Heart left ventricle (tissue), 13 donors: Measurements from ENCODE around the gene ARL4C.

Experiments
- POLR2A ChIP-seq, 2 donors: fragments of 450-650 bp; IDR thresholded peaks; one replicate each; pipeline ENCODE4 v1.6.1; 2017; ENCODE audit warnings: antibody characterized with exemption in 2 of 2, mild to moderate bottlenecking in 2 of 2, moderate library complexity in 2 of 2
- TF ChIP-seq, protein P1 (sequence below), 12 donors: fragments of 200-600 bp; sonication (generic) in 4 of 12; IDR thresholded peaks; one replicate each; pipeline versions ENCODE4 v1.5.0 to v1.8.0; 2018 to 2022; ENCODE audit warnings: antibody characterized with exemption in 12 of 12, mild to moderate bottlenecking in 5 of 12
- donor health status: ischemic (EF 13 %, LVEDD 7.1; RV severe dilation, severe dysfunction).
- donor health status: DM: no; HTN: yes; CAD: no.
- donor health status: DM: no; HTN: no; CAD: no.
- donor health status: ischemic (EF 25% LVEDD 6.9; RV normal size, moderate dysfunction).
- donor health status: ischemic (EF 25% LVEDD 5.7; RV mildly dilated, moderate dysfunction).
- donor health status: ischemic (EF 35%, LVEDD 5.7; RV mildly dilated, moderate dysfunction).
- donor health status: nonischemic (EF 11% LVEDD 7.7; RV severe dilation, severe dysfunction).
- donor health status: DM: yes; HTN: yes; CAD: no.
- donor health status: PGD.
- donor health status: ischemic (EF 29% LVEDD 5.4; RV normal size, mild dysfunction).
- donor health status: nonischemic (EF 23%, LVEDD 6.1; RV moderate dilation, normal function).

DNA sequence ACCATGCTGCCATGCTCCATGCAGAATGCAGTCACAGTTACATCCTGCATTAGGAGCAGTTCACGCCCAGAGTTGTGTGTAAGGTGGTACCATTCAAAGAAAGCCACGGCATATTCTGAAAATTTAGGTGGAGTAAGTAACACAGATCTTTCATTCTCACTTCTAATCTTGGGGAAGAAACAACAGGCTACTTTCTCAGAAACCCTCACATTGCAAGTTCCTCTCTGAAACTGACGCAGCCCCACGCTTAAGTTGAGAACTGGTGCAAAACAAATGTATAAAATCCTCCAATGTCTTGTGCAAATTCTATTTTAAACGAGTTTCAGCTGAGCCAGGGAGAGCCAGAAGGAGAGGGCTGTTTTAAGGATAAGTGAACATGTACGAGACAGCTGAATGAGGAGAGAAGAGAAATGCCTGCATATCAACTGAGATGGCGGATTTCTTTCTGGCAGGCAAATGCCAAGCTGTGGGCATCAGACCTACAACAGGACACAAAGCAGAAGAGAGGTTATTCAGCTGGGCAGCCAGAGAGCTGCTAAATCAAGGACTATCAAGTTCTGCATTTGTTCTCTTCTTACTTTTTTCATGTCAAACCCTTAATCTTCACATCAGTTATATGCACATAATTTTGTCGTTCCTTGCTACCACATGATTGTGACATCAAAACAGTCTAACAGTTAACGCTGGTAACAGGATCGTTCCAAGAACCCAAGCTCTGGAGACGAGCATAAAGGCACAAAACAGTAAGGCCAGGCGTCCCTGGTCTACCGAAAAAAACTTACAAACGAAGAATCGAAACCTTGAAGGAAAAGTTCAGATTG is 6.4 kb downstream of the ARL4C start:
- TF ChIP-seq, protein P1, sequence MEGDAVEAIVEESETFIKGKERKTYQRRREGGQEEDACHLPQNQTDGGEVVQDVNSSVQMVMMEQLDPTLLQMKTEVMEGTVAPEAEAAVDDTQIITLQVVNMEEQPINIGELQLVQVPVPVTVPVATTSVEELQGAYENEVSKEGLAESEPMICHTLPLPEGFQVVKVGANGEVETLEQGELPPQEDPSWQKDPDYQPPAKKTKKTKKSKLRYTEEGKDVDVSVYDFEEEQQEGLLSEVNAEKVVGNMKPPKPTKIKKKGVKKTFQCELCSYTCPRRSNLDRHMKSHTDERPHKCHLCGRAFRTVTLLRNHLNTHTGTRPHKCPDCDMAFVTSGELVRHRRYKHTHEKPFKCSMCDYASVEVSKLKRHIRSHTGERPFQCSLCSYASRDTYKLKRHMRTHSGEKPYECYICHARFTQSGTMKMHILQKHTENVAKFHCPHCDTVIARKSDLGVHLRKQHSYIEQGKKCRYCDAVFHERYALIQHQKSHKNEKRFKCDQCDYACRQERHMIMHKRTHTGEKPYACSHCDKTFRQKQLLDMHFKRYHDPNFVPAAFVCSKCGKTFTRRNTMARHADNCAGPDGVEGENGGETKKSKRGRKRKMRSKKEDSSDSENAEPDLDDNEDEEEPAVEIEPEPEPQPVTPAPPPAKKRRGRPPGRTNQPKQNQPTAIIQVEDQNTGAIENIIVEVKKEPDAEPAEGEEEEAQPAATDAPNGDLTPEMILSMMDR (IDR thresholded peaks at IDR 0.05), result no peak
- no peak for TF ChIP-seq POLR2A (IDR thresholded peaks at IDR 0.05)
